ENCODE results near the gene UNKL. TPM values are rescaled to one million over a fixed set of nuclear protein-coding genes. Genes with fewer than 3 reads are reported as not detected.
"Not testable (repeated sequence)": the region's sequence is repeated elsewhere in the genome, so short reads cannot be mapped to it uniquely, and the experiment has no call there.

UNKL gene
- total RNA-seq, 1 experiment from 2014 or later: 32.0 TPM

- H4K20me1 ChIP-seq (ENCODE audit: control insufficient read depth, insufficient read depth, insufficient read length): no peaks in the 10 kb centered on the region
- Mint-ChIP-seq H3K4me3 (no peak overlapping the region), H3K27ac (no peak overlapping the region), H3K27me3 (ENCODE audit: low read depth) (no peaks in the 10 kb centered on the region), H3K9me3 (no peaks in the 10 kb centered on the region), H3K4me1 (no peaks in the 10 kb centered on the region), H3K36me3 (ENCODE audit: insufficient read depth in 1 of 3, low read depth in 3 of 3) (no peaks in the 10 kb centered on the region)
- no peak overlapping the region for H2BK120ac ChIP-seq (ENCODE audit: low read depth, low read length, poor library complexity, severe bottlenecking)
- no peaks in the 10 kb centered on the region for H3K79me1 ChIP-seq (ENCODE audit: insufficient read depth, low read depth, low read length, poor library complexity, severe bottlenecking)
- H3K27me3 ChIP-seq (ENCODE audit: insufficient read depth, low read length): no peaks in the 10 kb centered on the region
- no peak overlapping the region for H3K9ac ChIP-seq (ENCODE audit: extremely low read depth, insufficient read length, low read length)
- no peak overlapping the region for H3K23ac ChIP-seq (ENCODE audit: insufficient read length, low read depth, low read length)
- no peak overlapping the region for H3K27ac ChIP-seq (ENCODE audit: insufficient read length, low read depth, low read length)
- TF ChIP-seq, protein P1, sequence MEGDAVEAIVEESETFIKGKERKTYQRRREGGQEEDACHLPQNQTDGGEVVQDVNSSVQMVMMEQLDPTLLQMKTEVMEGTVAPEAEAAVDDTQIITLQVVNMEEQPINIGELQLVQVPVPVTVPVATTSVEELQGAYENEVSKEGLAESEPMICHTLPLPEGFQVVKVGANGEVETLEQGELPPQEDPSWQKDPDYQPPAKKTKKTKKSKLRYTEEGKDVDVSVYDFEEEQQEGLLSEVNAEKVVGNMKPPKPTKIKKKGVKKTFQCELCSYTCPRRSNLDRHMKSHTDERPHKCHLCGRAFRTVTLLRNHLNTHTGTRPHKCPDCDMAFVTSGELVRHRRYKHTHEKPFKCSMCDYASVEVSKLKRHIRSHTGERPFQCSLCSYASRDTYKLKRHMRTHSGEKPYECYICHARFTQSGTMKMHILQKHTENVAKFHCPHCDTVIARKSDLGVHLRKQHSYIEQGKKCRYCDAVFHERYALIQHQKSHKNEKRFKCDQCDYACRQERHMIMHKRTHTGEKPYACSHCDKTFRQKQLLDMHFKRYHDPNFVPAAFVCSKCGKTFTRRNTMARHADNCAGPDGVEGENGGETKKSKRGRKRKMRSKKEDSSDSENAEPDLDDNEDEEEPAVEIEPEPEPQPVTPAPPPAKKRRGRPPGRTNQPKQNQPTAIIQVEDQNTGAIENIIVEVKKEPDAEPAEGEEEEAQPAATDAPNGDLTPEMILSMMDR (conservative IDR thresholded peaks at IDR 0.05): no peak
- no peak overlapping the region for H2BK5ac ChIP-seq (ENCODE audit: insufficient read length, low read length)
- H2BK12ac ChIP-seq (ENCODE audit: insufficient read length, low read depth, low read length): no peak overlapping the region
- no peak overlapping the region for H2BK20ac ChIP-seq (ENCODE audit: low read depth, low read length, poor library complexity, severe bottlenecking)
- no peak overlapping the region for H3K4me2 ChIP-seq (ENCODE audit: insufficient read depth, insufficient read length, low read length)
- no peak overlapping the region for H3K56ac ChIP-seq (ENCODE audit: insufficient read length, low read depth, low read length)
- H3K79me2 ChIP-seq (ENCODE audit: insufficient read depth, low read length): no peaks in the 10 kb centered on the region
- H3K9me3 ChIP-seq (ENCODE audit: control insufficient read depth, low read depth, low read length): no peaks in the 10 kb centered on the region
- H3K23me2 ChIP-seq (ENCODE audit: insufficient read length, low read depth, low read length, poor library complexity, severe bottlenecking): no peaks in the 10 kb centered on the region
- no peaks in the 10 kb centered on the region for H3K4me1 ChIP-seq (ENCODE audit: insufficient read depth, low read length)
- H3K14ac ChIP-seq (ENCODE audit: insufficient read depth, low read length): no peak overlapping the region
- H4K5ac ChIP-seq (ENCODE audit: insufficient read length, low read depth, low read length): no peak overlapping the region
- H2AFZ ChIP-seq (ENCODE audit: low read length): no peak overlapping the region
- no peak overlapping the region for H3K18ac ChIP-seq (ENCODE audit: insufficient read length, low read depth, low read length)
- DNase-seq: no peak
- H4K8ac ChIP-seq (replicated peaks; ENCODE audit: insufficient read length, low read depth, low read length): no peak overlapping the region
- H2AK5ac ChIP-seq (ENCODE audit: insufficient read length, low read length): no peak overlapping the region
- WGBS (ENCODE audit: extremely low coverage, insufficient read length, low lambda C conversion rate): no CpG with 5 or more reads among the region's 22 CpGs
- H4K91ac ChIP-seq (ENCODE audit: insufficient read length, low read depth, low read length): no peak overlapping the region
- H3K4ac ChIP-seq (ENCODE audit: low read depth, low read length): no peak overlapping the region
- no peak overlapping the region for H2BK15ac ChIP-seq (ENCODE audit: low read depth, low read length)
- no peak overlapping the region for H3T11ph ChIP-seq (ENCODE audit: low read length)
These were observed 26.9 kb upstream of the UNKL start for GRCh38 chr16:1441391-1441829.

DNA sequence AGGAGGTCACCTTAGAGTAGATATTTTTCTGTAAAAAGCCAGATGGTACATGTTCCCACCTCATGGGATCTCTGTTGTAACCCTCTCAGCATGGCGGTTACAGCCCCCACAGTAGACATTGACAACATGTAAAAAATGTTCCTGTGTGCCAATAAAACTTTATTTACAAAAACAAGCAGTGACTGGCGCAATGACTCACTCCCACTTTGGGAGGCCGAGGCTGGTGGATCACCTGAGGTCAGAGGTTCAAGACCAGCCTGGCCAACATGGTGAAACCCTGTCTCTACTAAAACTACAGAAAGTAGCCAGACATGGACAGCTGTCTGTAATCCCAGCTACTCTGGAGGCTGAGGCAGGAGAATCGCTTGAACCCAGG, 25.2 kb upstream of the UNKL start:
- not testable (repeated sequence) for H3K9me3 ChIP-seq (ENCODE audit: control insufficient read depth, low read depth, low read length); H3K4me1 ChIP-seq (ENCODE audit: insufficient read depth, low read length); H3K79me2 ChIP-seq (ENCODE audit: insufficient read depth, low read length); H4K8ac ChIP-seq (replicated peaks; ENCODE audit: insufficient read length, low read depth, low read length); H3K9me3 Mint-ChIP-seq; H2BK15ac ChIP-seq (ENCODE audit: low read depth, low read length); H2BK120ac ChIP-seq (ENCODE audit: low read depth, low read length, poor library complexity, severe bottlenecking); H3K4ac ChIP-seq (ENCODE audit: low read depth, low read length); H3K18ac ChIP-seq (ENCODE audit: insufficient read length, low read depth, low read length); DNase-seq; H3K27ac ChIP-seq (ENCODE audit: insufficient read length, low read depth, low read length); H3K27me3 Mint-ChIP-seq (ENCODE audit: low read depth); H3K23me2 ChIP-seq (ENCODE audit: insufficient read length, low read depth, low read length, poor library complexity, severe bottlenecking); H3K27ac Mint-ChIP-seq; H3K4me1 Mint-ChIP-seq; H3K4me3 Mint-ChIP-seq; H4K5ac ChIP-seq (ENCODE audit: insufficient read length, low read depth, low read length); H3K79me1 ChIP-seq (ENCODE audit: insufficient read depth, low read depth, low read length, poor library complexity, severe bottlenecking); H4K20me1 ChIP-seq (ENCODE audit: control insufficient read depth, insufficient read depth, insufficient read length); H3T11ph ChIP-seq (ENCODE audit: low read length); H2BK12ac ChIP-seq (ENCODE audit: insufficient read length, low read depth, low read length); H3K36me3 Mint-ChIP-seq (ENCODE audit: insufficient read depth in 1 of 3, low read depth in 3 of 3); H3K9ac ChIP-seq (ENCODE audit: extremely low read depth, insufficient read length, low read length); H3K14ac ChIP-seq (ENCODE audit: insufficient read depth, low read length); H3K4me2 ChIP-seq (ENCODE audit: insufficient read depth, insufficient read length, low read length); H3K27me3 ChIP-seq (ENCODE audit: insufficient read depth, low read length); H2BK20ac ChIP-seq (ENCODE audit: low read depth, low read length, poor library complexity, severe bottlenecking); H3K56ac ChIP-seq (ENCODE audit: insufficient read length, low read depth, low read length); H2BK5ac ChIP-seq (ENCODE audit: insufficient read length, low read length); H4K91ac ChIP-seq (ENCODE audit: insufficient read length, low read depth, low read length); H2AK5ac ChIP-seq (ENCODE audit: insufficient read length, low read length); H3K23ac ChIP-seq (ENCODE audit: insufficient read length, low read depth, low read length); H2AFZ ChIP-seq (ENCODE audit: low read length)
- no CpG with 5 or more reads among the region's 4 CpGs for WGBS (ENCODE audit: extremely low coverage, insufficient read length, low lambda C conversion rate)
